ENCODE results near the gene RPL29. TPM values are rescaled to one million over a fixed set of nuclear protein-coding genes. Genes with fewer than 3 reads are reported as not detected.
A peak's percentile ranks its signal among the peaks of the same experiment; 100 is the strongest.

RPL29 gene
- total and polyA plus RNA-seq, 4 donors, result 711 to 2,402 (median 1,234) TPM

DNA sequence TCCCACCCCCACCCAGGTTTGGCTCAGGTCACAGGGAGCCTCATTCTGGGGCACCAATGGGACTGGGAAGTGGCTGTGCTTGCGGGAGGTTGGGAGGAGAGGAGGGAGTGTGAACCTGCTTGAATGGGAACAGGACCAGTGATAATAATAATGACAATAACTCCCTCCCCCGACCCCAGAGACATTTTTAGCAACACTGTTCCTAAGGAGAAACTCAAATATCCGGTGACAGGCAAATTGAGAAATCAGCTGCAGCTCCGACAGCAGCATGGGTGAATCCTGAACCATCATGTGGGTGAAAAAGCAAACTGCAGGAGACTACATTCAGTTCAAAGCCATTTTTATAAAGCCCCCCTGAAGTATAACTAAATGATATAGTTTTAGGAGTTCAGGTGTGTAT is 11.6 kb upstream of the RPL29 start:
- ATAC-seq (ENCODE audit: insufficient read depth, low FRiP score) (no peak), DNase-seq (no peak)
- no peaks in the 10 kb centered on the region for H3K27me3 ChIP-seq (ENCODE audit: control insufficient read depth in 3 of 3, insufficient read depth in 3 of 3, low read length in 2 of 3)
- no peak overlapping the region for H3K9ac ChIP-seq (ENCODE audit: insufficient read depth in 1 of 2, low read length in 2 of 2)
- TF ChIP-seq, protein P1, sequence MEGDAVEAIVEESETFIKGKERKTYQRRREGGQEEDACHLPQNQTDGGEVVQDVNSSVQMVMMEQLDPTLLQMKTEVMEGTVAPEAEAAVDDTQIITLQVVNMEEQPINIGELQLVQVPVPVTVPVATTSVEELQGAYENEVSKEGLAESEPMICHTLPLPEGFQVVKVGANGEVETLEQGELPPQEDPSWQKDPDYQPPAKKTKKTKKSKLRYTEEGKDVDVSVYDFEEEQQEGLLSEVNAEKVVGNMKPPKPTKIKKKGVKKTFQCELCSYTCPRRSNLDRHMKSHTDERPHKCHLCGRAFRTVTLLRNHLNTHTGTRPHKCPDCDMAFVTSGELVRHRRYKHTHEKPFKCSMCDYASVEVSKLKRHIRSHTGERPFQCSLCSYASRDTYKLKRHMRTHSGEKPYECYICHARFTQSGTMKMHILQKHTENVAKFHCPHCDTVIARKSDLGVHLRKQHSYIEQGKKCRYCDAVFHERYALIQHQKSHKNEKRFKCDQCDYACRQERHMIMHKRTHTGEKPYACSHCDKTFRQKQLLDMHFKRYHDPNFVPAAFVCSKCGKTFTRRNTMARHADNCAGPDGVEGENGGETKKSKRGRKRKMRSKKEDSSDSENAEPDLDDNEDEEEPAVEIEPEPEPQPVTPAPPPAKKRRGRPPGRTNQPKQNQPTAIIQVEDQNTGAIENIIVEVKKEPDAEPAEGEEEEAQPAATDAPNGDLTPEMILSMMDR (IDR thresholded peaks at IDR 0.05; ENCODE audit: control extremely low read depth, extremely low read depth), result no peak
- H3K4me1 ChIP-seq (ENCODE audit: control insufficient read depth in 5 of 5, insufficient read depth in 5 of 5, low read length in 5 of 5), result peaks cover 0 to 22% (median 15%) of the 10 kb centered on the region in 5 donors
- H3K4me3 ChIP-seq, result no peak overlapping the region
- 44 to 70% methylated on average over 4 of the region's 4 CpGs for WGBS, 2 donors
- no peaks in the 10 kb centered on the region for H3K9me3 ChIP-seq (ENCODE audit: control insufficient read depth in 4 of 4, insufficient read depth in 3 of 4, low read length in 3 of 4)
- H3K36me3 ChIP-seq (ENCODE audit: control insufficient read depth in 4 of 4, insufficient read depth in 4 of 4, low read length in 4 of 4), result no peaks in the 10 kb centered on the region
- no peak overlapping the region for H3K27ac ChIP-seq (ENCODE audit: low read depth in 1 of 2, low read length in 1 of 2)

DNA sequence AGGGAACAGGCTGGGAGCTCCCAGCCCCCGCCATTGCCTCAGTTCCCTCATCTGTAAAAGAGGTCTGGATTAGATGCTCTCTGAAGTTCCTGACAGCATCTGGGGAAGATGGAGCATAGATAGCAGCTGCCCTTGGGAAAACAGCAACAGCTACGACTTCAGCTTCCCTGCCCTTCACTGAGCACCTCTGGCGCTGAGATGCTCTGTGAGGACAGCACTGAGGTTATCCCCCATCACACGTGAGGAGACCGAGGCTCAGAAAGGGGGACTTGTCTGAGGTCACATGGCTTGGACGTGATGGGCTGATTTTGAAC is 11.1 kb upstream of the RPL29 start:
- no peak overlapping the region for H3K4me3 ChIP-seq
- H3K36me3 ChIP-seq (ENCODE audit: control insufficient read depth in 4 of 4, insufficient read depth in 4 of 4, low read length in 4 of 4), result no peaks in the 10 kb centered on the region
- TF ChIP-seq, protein P1 (IDR thresholded peaks at IDR 0.05; ENCODE audit: control extremely low read depth, extremely low read depth), result no peak
- H3K27me3 ChIP-seq (ENCODE audit: control insufficient read depth in 3 of 3, insufficient read depth in 3 of 3, low read length in 2 of 3), result no peaks in the 10 kb centered on the region
- H3K9ac ChIP-seq (ENCODE audit: insufficient read depth in 1 of 2, low read length in 2 of 2), result no peak overlapping the region
- no peak overlapping the region for H3K27ac ChIP-seq (ENCODE audit: low read depth in 1 of 2, low read length in 1 of 2)
- DNase-seq (no peak), ATAC-seq (ENCODE audit: insufficient read depth, low FRiP score) (no peak)
- 88 to 96% methylated on average over 6 of the region's 6 CpGs for WGBS, 2 donors
- peaks cover 0 to 21% (median 15%) of the 10 kb centered on the region in 5 donors for H3K4me1 ChIP-seq (ENCODE audit: control insufficient read depth in 5 of 5, insufficient read depth in 5 of 5, low read length in 5 of 5)
- no peaks in the 10 kb centered on the region for H3K9me3 ChIP-seq (ENCODE audit: control insufficient read depth in 4 of 4, insufficient read depth in 3 of 4, low read length in 3 of 4)

DNA sequence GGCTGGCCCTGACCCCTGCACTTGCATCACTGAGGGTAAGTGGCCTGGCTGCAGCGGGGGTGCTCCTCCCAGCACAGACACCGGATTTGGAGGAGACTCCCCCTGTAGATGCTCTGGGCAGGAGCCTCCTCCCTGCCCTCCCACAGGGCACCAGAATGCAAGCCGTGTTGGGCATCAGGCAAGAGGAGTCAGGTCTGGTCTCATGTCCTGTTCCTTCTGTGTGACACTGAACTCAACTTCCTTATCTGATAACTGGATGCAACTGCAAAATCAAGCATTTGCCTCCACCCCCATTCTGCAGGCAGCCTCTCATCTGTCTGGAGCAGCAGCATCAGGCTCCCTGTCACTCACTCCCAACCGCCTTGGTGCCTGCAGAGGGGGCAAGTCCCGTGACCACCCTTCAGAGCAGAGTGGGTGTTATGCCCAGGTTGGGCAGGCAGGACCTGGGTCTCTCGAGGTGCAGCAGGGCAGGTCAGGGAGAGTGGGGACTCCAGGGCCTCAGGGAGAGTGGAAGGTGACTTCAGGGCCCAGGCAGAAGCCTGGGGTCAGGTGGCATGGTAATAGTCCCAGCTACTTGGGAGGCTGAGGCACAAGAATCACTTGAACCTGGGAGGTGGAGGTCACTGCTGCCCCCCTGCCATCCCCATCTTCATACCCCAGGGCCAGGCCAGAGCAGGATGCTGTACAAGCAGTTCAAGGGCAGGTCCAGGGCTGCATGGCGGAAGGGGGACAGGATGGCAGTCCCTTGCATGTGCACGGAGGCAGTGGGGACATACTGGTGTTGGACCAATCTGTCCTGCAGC is 10.5 kb upstream of the RPL29 start:
- Histone ChIP-seq H3K9ac (ENCODE audit: insufficient read depth in 1 of 2, low read length in 2 of 2) (no peak overlapping the region), H3K27ac (ENCODE audit: low read depth in 1 of 2, low read length in 1 of 2) (peak overlapping the region in 1 of 2 donors; percentile 55), H3K27me3 (ENCODE audit: control insufficient read depth in 3 of 3, insufficient read depth in 3 of 3, low read length in 2 of 3) (no peaks in the 10 kb centered on the region), H3K36me3 (ENCODE audit: control insufficient read depth in 4 of 4, insufficient read depth in 4 of 4, low read length in 4 of 4) (no peaks in the 10 kb centered on the region), H3K4me1 (ENCODE audit: control insufficient read depth in 5 of 5, insufficient read depth in 5 of 5, low read length in 5 of 5) (peaks cover 0 to 21% (median 15%) of the 10 kb centered on the region in 5 donors), H3K9me3 (ENCODE audit: control insufficient read depth in 4 of 4, insufficient read depth in 3 of 4, low read length in 3 of 4) (no peaks in the 10 kb centered on the region), H3K4me3 (no peak overlapping the region)
- no peak for ATAC-seq (ENCODE audit: insufficient read depth, low FRiP score)
- WGBS, 2 donors, result 50 to 62% methylated on average over 8 of the region's 8 CpGs
- DNase-seq, result no peak
- TF ChIP-seq, protein P1 (IDR thresholded peaks at IDR 0.05; ENCODE audit: control extremely low read depth, extremely low read depth), result no peak

Measured in lung (tissue), 12 donors.